Panc1 (cell line): ENCODE results near the gene VPS35L. TPM values are rescaled to one million over a fixed set of nuclear protein-coding genes. Genes with fewer than 3 reads are reported as not detected.

Source experiments
- ATAC-seq: fragments of 200-7000 bp; cut with Tn5 transposase; 2 replicates; pipeline ENCODE4 v1.9.1; 2020; ENCODE audit warnings: mild to moderate bottlenecking, moderate library complexity
- BruUV-seq: library from RNA; stranded (reverse); fragments of 400-500 nt; replicated peaks from 2 replicates; lab custom pipeline; 2021; lab: Mats Ljungman, UMichigan
- CTCF ChIA-PET: fragments of 300-600 bp; sonication (Branson Sonifier 250); formaldehyde crosslinking; loops from one replicate; lab custom pipeline; 2022; ENCODE audit warnings: antibody characterized with exemption; lab: Charles Lee
- POLR2A ChIA-PET: fragments of 300-600 bp; sonication (Branson Sonifier 250); formaldehyde crosslinking; loops from one replicate; lab custom pipeline; 2022; ENCODE audit warnings: antibody characterized with exemption; lab: Charles Lee
- DNase-seq: peaks from one replicate; pipeline ENCODE4 v3.0.0-alpha.2; 2010; ENCODE audit warnings: low read depth, low spot score
- H3K27ac ChIP-seq: 2 replicates; pipeline ENCODE4 v1.5.1; 2011; ENCODE audit warnings: mild to moderate bottlenecking, low read length, inconsistent platforms
- H3K27me3 ChIP-seq: fragments of 200-500 bp; sonication (Bioruptor generic); 2 replicates; pipeline ENCODE4 v1.6.0; 2014; ENCODE audit warnings: low read length, inconsistent platforms; ENCODE audit not compliant: control insufficient read depth, insufficient read depth
- H3K36me3 ChIP-seq: fragments of 200-500 bp; sonication (Bioruptor generic); 2 replicates; pipeline ENCODE4 v1.5.1; 2014; ENCODE audit warnings: inconsistent platforms, mild to moderate bottlenecking, low read length, moderate library complexity; ENCODE audit not compliant: control insufficient read depth, insufficient read depth
- H3K4me1 ChIP-seq: 2 replicates; pipeline ENCODE4 v1.5.1; 2011; ENCODE audit warnings: inconsistent platforms, mild to moderate bottlenecking, low read length, moderate library complexity; ENCODE audit not compliant: control insufficient read depth, insufficient read depth
- H3K4me3 ChIP-seq, 2 experiments: 2 replicates each; pipeline ENCODE4 v1.5.1; 2011 to 2012; ENCODE audit warnings: low read depth in 2 of 2, low read length in 2 of 2, mild to moderate bottlenecking in 2 of 2, inconsistent platforms in 1 of 2, moderate library complexity in 1 of 2
- H3K9me3 ChIP-seq: fragments of 200-500 bp; sonication (Bioruptor generic); 2 replicates; pipeline ENCODE4 v1.5.1; 2014; ENCODE audit warnings: low read depth, mild to moderate bottlenecking, inconsistent platforms, low read length, moderate library complexity; ENCODE audit not compliant: control insufficient read depth, insufficient read depth
- POLR2AphosphoS5 ChIP-seq: IDR thresholded peaks from 2 replicates; pipeline ENCODE4 v1.6.1; 2012; ENCODE audit warnings: mild to moderate bottlenecking, low read depth, low read length, moderate library complexity
- REST ChIP-seq, 2 experiments: IDR thresholded peaks; 2 replicates each; pipeline ENCODE4 v1.6.1; 2011 to 2012; ENCODE audit warnings: low read depth in 2 of 2, control low read depth in 1 of 2, low read length in 1 of 2, mild to moderate bottlenecking in 1 of 2, moderate library complexity in 1 of 2; ENCODE audit not compliant: insufficient read depth in 1 of 2
- SIN3A ChIP-seq: IDR thresholded peaks from 2 replicates; pipeline ENCODE4 v1.6.1; 2012; ENCODE audit warnings: low read depth, mild to moderate bottlenecking, low read length, moderate library complexity, borderline replicate concordance; ENCODE audit not compliant: insufficient read depth
- TCF7L2 ChIP-seq: IDR thresholded peaks from 2 replicates; pipeline ENCODE4 v1.6.1; 2011; ENCODE audit warnings: mild to moderate bottlenecking, low read depth, low read length, inconsistent platforms
- in situ Hi-C: cut with HindIII; loops from 2 replicates; pipeline ENCODE4 v1.10.0; 2016; ENCODE audit warnings: low sequenced_read_pairs, low pct_unique_long_range_greater_than_20kb
- intact Hi-C: fragments of 100-400 bp; cut with micrococcal nuclease; formaldehyde crosslinking; loops from one replicate; pipeline ENCODE4 v1.10.0; 2022; ENCODE audit not compliant: unreplicated experiment
- total RNA-seq: library from RNA; stranded (reverse); gene quantifications from one replicate; pipeline ENCODE4 v1.2.1, GENCODE V29; 2021; ENCODE audit not compliant: unreplicated experiment
- TF ChIP-seq, protein P1 (sequence below): fragments of 450-650 bp; IDR thresholded peaks from 2 replicates; pipeline ENCODE4 v1.5.1; 2017; ENCODE audit warnings: mild to moderate bottlenecking

The VPS35L gene
- total RNA-seq, 1 experiment from 2014 or later: 124 TPM

DNA sequence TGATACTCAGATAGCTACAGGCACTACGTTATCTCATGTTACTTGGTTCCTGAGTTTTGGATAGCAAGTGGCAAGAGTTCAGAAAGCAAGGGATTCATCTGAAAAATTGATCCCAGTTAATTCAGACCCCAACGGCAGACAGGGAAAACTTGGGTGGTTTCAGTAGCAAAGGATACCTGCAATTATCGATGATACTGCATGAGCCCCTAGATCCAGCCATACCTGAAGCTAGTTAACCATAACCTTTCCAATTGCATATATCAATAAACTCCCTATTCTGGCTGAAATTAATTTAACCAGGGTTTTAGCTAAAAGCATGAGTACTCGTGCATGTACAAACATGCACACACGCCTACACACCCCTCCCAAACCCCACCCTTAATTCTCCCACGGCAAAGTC lies 158.2 kb downstream of the VPS35L start:
- no TSS peak for BruUV-seq

DNA sequence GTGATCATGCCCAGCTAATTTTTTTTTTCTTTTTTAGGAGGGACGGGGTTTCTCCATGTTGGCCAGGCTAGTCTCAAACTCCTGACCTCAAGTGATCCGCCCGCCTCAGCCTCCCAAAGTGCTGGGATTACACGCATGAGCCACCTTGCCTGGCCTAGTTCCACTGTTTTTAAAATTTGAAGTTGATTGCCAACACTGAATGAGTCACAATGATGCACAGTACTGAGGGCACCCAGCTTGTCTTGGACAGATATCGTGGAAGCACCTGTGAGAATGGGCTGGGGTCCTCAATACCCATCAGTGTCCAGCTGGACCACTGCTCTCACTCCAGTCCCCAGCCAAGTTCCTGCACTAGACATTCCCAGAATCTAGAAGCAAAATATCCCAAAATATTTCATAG lies 160.1 kb downstream of the VPS35L start:
- H3K27ac ChIP-seq: no peak overlapping the region
- in situ Hi-C loops: no loop called here
- no peak for ATAC-seq
- BruUV-seq: no TSS peak
- 0 out of 2 replicates have a peak, but pooled peaks cover 4% of the 10 kb centered on the region for H3K4me1 ChIP-seq
- no peaks in the 10 kb centered on the region for H3K27me3 ChIP-seq
- H3K4me3 ChIP-seq: no peak overlapping the region
- DNase-seq: no peak
- H3K36me3 ChIP-seq: peaks cover 6% of the 10 kb centered on the region; the same call in 1 of the 2 replicates
- intact Hi-C loops: no loop called here
- no peaks in the 10 kb centered on the region for H3K9me3 ChIP-seq
- TF ChIP-seq POLR2AphosphoS5 (no peak), REST (IDR thresholded peaks at IDR 0.05; ENCODE audit: insufficient read depth in 1 of 2, low read depth in 2 of 2, low read length in 1 of 2) (no peak), TCF7L2 (no peak), SIN3A (no peak)
- TF ChIP-seq, protein P1, sequence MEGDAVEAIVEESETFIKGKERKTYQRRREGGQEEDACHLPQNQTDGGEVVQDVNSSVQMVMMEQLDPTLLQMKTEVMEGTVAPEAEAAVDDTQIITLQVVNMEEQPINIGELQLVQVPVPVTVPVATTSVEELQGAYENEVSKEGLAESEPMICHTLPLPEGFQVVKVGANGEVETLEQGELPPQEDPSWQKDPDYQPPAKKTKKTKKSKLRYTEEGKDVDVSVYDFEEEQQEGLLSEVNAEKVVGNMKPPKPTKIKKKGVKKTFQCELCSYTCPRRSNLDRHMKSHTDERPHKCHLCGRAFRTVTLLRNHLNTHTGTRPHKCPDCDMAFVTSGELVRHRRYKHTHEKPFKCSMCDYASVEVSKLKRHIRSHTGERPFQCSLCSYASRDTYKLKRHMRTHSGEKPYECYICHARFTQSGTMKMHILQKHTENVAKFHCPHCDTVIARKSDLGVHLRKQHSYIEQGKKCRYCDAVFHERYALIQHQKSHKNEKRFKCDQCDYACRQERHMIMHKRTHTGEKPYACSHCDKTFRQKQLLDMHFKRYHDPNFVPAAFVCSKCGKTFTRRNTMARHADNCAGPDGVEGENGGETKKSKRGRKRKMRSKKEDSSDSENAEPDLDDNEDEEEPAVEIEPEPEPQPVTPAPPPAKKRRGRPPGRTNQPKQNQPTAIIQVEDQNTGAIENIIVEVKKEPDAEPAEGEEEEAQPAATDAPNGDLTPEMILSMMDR: no peak
- CTCF ChIA-PET: no interaction called here
- POLR2A ChIA-PET: no interaction called here

More for the DNA sequence above, 158.2 kb downstream of the VPS35L start:
- ChIA-PET POLR2A (no interaction called here), CTCF (interaction anchor here (0.7 kb wide), 1 partner anchor 14 kb away, joined by 7 read pairs; no protein-coding TSS in a partner anchor)
- Histone ChIP-seq H3K4me3 (no peak overlapping the region), H3K27me3 (no peaks in the 10 kb centered on the region), H3K36me3 (peaks cover 6% of the 10 kb centered on the region; the same call in 1 of the 2 replicates), H3K4me1 (0 out of 2 replicates have a peak, but pooled peaks cover 4% of the 10 kb centered on the region), H3K27ac (no peak overlapping the region), H3K9me3 (no peaks in the 10 kb centered on the region)
- DNase-seq (no peak), ATAC-seq (no peak)
- in situ Hi-C loops (no loop called here), intact Hi-C loops (no loop called here)
- TF ChIP-seq TCF7L2 (no peak), REST (IDR thresholded peaks at IDR 0.05; ENCODE audit: insufficient read depth in 1 of 2, low read depth in 2 of 2, low read length in 1 of 2) (no peak), POLR2AphosphoS5 (no peak), SIN3A (no peak)
- TF ChIP-seq, protein P1: no peak
